NCI-H510A (cell line): ENCODE results near the gene CAPN2.

Experiments used
- DNase-seq: peaks from one replicate; lab custom pipeline; 2025; lab: John Stamatoyannopoulos, UW

The CAPN2 gene

DNA sequence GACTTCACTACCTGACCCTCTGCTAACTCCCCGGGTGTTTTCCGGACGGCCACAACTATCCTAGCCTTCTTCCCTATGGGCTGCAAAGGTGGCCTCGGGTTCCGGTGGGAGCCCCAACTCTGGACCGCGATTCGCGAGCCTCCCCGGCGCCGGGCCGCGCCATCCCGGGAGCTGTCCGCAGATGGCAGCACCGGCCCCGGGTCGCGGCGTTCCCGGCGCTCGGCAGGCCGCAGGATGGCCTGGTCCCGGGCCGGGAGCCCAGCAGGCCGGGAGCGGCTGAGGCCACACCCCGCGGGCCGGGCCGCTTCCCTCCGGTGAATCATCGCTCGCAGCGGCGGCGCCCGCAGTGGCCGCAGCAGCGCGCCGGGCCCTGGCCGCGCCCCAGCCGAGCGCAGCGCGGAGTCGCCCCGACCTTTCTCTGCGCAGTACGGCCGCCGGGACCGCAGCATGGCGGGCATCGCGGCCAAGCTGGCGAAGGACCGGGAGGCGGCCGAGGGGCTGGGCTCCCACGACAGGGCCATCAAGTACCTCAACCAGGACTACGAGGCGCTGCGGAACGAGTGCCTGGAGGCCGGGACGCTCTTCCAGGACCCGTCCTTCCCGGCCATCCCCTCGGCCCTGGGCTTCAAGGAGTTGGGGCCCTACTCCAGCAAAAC is at the start of gene CAPN2:
TSS of gene CAPN2 (plus strand) at position 346 of the 656 bp plus-strand sequence. CDS start at position 448, 102 bp downstream.
- DNase-seq = peak; percentile 75

DNA sequence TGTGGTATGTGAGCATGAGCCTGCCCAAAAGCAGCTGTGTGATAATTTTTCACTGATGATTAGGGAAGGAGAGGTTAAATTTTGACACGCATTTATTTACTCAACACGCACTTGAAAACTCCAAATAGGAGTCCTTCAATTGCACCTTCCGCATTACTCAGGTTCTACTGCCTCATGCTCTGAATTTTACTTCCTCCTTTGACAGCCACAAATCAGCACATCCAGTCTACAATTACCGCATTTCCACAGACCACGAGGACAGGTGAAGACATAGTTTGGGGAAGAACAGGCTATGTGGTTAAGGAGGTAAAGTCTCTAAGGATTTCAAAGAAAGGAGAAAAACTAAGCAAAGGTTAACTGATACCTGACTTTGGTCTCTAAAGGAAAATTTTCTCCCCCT is 49.4 kb upstream of the CAPN2 start:
- DNase-seq = no peak

DNA sequence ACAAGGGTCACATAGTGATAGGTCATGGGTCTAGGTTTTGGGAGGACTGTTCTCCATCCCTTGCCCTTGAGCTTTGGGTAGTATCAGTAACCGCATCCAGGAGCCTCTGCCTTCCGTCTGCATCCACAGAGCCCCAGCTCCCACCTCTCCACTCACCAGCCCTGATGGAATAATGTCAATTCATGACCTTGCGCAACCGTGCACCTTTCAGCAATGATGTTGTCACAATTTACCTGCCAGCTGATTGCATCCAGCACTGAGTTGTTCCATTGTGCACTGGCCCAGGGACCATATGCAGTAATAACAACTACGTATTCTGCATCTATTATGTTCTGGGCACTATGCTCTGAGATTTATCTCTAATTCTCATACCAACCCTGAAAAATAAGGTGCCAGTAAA is 48.2 kb upstream of the CAPN2 start:
- no peak for DNase-seq

DNA sequence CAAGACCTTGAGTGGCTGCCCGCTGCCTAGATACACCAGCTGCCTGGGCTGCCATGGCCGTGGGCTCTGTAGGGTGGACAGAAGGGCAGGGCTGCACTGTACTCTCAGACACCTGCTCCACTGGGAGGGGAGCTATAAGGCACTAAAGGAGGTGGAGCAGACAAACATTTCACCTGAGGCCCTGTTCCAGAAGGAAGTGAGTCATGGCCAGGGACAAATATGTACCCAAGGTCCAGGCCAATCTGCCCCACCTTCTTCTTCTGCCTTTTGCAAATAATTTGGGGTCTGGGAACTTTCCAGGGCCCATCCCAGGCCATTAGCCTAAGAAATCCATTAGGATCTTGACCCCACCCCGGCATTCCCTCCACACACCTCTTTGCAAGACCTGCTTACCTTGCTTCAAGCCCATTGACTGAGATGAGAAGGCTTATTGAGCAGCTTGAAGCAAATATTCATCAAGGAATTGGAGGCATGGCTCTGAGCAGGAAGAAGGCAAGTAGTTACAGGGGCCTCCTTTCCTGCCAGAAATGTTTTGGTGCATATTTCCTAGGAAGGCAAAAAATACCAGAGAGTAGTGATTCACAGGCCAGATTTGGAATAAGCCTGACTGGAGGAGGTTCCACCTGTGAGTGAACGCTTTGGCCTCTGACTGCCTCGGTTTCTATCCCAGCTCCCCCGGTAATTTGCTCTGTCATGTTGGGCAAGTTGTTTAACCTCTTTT is 46.6 kb upstream of the CAPN2 start, which contains the start of gene CAPN8:
TSS of gene CAPN8 (minus strand) at position 110 of the 721 bp plus-strand sequence. CDS start at position 55, 55 bp downstream.
- peak; percentile 28 for DNase-seq

DNA sequence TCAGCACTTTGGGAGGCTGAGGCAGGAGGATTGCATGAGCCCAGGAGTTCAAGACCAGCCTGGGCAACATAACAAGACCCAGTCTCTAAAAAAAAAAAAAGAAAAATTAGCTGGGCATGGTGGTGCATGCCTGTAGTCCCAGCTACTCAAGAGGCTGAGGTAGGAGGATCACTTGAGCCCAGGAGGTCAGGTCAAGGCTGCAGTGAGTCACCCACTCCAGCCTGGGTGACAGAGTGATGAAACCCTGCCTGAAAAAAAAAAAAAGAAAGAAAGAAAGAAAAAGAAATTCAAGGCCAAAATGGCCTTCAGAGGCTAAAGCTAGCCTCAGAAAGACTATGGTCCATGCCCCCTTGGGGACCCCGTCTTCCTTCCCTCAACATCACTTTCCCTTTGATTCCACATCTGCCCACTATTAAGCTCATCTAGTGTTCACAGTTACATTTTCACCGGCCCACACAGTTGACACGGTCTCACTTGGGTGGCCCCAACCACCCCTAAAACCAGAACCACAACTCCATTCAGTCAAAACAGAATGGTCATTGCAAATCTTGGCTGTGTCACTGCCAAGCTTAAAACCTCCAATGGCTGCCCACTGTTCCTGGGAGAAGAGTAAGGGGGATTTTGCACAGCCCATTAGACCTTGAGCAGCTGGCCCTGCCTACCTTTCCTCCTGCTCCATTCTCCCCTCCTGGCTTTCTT is 44.7 kb upstream of the CAPN2 start:
- DNase-seq = no peak

DNA sequence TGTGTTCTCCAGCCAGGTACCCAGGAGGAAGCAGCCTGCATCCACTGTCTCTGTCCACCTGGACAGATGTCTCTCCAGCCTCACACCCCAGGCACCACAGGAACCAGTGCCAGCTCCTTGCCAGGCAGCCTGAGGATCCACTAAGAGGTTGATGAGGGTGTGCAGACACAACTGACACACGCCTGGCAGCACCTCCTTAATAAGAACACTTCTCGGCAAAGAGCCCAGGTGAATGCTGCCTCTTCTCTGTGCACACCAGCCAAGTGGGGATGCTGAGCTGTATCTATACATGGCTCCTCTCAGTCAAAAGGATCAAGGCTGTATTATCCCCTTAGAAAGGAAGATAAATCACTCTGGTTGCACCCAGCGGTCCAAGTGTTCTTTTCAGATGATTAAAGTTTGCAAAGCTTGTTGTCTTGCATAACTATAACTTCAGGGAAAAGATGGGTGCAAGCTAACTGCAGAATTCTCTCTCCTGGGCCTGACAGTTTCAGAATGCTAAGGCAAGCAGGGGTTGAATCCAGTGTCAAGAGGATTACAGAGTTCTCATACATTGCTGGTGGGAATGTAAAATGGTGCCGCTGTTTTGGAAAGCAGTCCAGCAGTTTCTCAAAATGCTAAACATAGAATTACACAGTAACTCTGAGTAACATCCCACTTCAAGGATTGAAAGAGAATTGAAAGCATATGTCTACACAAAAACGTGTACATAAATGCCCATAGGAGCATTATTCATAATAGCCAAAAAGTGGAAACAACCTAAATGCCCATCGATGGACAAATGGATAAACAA is 43.1 kb upstream of the CAPN2 start:
- no peak for DNase-seq

DNA sequence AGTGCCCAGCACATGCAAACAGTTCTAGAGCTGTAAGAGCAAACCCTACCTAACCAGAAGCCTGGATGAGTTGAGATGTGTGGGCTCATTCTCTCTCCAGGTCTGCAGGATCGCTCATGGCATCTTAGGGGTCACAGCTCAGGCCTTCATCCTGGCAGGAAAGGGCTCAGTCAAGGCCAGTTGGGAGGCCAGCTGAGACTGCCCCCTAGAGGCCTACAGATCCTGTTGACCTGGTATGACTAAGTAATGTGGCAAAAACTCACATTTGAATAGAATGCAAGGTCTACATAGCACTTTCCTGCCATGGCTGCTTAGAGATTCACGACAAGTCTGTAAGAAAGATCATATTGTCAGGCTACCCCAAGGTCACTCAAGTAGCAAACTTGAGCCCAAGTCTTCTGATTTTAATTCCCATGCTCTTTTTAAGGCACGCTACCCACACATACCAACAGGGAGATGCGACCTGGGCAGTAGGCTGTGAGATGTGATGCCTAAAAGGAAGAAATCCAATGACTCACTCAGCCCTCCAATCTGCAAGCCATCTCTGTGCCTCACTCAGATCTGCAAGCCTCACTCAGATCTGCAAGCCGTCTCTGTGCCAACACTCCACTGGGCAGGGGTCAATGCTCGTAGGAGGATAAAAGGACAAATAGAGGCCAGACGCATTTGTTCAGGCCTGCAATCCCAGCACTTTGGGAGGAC is 41.7 kb upstream of the CAPN2 start:
- DNase-seq = no peak

DNA sequence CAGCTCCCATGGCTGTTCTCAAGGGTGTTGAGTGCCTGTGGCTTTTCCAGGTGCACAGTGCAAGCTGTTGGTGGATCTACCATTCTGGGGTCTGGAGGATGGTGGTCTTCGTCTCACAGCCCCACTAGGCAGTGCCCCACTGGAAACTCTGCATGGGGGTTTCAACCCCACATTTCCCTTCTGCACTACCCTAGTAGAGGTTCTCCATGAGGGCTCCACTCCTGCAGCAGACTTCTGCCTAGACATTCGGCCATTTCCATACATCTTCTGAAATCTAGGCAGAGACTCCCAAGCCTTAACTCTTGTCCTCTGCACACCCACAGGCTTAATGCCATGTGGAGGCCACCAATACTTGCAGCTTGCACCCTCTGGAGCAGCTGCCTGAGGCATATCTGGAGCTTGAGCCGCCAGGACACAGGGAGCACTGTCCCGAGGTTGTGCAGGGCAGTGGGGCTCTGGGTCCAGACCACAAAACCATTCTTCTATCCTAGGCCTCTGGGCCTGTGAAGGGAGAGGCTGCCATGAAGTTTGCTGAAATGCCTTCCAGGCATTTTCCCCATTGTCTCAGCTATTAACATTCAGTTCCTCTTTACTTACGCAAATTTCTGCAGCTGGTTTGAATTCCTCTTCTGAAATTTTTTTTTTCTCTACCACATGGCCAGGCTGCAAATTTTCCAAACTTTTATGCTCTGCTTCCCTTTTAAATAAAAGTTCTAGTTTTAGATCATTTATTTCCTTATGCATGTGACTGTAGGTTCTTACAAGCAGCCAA is 38.0 kb upstream of the CAPN2 start:
- no peak for DNase-seq

DNA sequence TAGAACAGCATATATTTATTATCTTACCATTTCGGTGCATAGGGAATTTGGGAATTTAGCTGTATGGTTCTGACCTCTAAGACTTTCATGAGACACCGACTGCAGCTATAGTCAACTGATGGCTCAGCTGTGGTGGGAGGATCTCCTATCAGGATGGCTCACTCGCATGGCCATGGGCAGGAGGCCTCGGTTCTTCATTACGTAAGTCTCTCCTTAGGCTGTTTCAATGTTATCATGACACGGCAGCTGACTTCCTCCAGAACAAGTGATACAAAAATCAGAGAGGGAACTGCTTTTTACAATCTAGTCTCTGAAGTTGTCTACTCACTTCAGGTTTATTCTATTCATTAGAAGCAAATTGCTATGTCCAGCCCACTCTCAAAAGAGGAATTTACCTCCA is 33.5 kb upstream of the CAPN2 start:
- no peak for DNase-seq

DNA sequence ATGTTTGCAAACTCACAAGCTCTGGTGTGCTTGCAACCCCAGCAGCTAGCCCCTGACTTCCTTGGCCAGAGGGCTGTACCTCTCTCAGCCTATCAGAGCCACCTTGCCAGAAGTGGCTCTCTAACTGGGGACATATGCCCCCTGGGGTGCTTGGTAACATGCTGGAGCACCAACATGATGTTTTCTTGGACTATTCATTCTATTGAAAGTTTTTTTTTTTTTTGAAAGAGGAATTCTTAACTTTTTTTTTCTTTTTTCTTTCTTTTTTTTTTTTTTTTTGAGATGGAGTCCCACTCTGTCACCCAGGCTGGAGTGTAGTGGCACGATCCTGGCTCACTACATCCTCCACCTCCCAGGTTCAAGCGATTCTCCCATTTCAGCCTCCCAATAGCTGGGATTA is 32.2 kb upstream of the CAPN2 start:
- DNase-seq = no peak

DNA sequence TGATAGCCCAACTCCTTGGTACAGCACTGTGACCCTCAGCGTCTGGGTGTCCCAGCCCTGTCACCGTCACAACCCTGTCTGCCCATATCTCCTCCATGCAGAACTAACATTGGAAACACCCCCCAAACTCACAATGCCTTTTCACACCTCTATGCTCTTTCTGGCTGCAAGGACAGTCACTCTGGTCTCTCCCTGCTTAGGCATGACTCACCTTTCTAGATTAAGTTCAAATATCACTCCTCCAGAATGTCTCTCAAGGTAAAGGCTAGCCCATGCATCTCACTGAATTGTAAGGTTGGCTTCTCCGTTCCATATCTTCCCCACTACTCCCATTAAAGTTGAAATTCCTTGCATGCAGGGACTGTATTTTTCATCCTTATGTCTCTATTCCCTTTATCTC is 29.8 kb upstream of the CAPN2 start:
- DNase-seq = no peak

DNA sequence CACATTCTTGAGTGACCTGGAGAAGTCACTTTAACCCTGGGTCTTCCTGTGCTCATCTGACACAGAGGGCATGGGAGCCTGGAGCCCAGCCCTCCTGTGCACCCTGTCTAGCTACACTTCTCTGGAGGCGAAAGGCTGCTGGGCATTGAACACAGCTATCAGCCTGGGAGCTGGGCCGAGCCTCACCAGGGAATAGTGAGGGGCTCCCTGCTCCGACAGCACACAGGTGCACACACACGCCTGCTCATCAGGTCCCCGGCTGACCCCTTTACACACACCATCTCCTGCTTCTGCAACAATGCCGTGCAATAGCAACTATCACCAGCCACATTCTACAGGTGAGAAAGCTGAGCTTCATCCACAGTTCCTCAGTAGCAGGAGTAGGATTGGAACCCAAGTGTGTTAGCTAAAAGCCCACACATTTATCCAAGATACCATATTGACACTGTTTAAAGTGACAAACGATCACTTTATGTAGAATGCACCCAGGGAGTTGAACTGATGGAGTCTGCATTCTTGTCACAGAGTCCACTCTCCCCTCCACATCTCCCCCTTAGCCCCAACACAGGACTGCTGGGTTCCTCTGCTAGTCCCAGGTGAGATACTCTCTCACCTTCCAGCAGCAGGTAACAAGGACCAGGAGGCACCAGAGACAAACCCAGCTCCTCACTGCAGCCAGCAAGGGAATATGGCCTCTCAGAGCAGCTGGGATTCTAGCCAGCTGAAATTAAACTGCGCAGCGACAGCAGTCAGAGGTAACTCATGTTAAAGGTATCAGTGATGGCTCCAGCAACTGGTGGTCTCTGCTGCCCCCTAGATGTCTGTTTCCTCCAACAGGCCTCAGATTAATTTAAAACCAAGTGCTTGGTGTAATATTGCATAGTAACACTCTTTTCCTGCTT is 28.5 kb upstream of the CAPN2 start:
- DNase-seq = peak; percentile 19

DNA sequence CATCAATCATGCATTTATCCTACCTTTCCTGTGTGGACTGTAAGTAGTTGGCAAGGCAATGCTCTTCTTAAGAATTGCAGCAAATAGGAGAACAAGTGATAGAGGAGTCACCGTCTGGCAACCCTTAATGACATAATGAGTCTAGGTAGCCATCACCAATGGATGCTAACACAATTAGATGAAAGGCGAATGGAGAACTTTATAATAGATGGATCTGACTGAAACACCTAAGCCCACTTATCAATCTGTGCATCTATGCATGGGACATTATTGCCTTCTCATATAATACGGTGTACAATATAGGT is 27.9 kb upstream of the CAPN2 start:
- DNase-seq = no peak

DNA sequence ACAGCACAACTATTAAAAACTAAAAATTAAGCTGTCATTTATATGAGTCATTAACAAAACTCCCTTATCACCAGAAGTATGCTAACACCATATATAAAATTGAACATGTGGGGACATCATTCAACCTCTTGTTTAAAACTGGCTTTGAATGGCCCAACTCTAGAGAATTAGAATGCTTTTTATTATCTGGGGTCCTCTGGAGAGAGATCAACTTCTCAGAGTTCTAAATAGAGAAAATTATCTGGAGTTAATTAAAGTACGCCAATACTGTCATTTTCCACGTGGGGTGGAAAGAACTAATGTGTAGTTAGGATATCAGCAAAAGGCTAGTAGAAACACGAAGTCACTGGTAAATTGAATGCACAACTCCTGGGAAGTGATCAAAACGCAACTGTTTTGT is 21.2 kb upstream of the CAPN2 start:
- DNase-seq = no peak

DNA sequence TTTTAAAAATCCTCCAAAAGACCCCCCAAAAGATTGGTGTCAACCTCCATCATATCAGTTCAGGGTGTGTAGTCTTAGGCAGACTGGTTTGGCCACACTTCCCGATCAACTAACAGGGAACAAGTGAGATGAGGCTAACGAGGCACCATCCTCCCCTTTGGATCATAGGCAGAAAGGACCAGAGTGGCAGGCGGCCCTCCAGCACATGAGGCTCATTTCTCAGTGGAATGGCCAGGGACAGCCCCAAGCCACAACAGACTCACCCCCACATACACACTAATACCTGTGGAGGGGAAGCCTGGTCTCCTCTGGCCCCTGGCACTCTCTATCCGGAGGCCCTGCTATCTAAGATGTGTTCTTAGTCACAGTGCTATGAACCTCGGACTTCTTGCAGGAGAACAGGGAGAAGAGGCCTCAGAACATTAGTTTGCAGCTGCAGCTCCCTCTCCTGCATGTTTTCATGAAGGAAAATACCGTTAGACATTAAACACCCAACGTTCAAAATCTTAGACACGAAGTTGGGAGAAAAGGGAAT is 17.3 kb upstream of the CAPN2 start:
- DNase-seq = no peak

DNA sequence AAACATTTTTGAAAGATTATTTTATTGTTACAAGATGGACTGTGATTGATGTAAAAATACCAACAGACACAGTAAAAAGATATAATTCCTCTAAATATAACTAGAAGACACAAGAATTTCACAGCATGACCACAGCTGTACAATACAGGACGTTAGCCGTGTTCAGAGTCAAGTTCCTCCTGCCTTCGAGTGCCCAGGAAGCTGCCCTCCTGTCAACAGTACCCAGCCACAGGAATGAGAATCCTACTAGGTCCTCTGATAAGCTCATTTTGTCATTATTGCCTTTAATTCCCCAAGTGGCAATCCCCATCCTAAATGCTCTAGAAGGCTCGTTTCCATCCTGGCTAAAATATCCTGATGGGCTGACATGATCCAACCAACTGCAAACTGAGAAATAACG is 16.4 kb upstream of the CAPN2 start:
- no peak for DNase-seq

DNA sequence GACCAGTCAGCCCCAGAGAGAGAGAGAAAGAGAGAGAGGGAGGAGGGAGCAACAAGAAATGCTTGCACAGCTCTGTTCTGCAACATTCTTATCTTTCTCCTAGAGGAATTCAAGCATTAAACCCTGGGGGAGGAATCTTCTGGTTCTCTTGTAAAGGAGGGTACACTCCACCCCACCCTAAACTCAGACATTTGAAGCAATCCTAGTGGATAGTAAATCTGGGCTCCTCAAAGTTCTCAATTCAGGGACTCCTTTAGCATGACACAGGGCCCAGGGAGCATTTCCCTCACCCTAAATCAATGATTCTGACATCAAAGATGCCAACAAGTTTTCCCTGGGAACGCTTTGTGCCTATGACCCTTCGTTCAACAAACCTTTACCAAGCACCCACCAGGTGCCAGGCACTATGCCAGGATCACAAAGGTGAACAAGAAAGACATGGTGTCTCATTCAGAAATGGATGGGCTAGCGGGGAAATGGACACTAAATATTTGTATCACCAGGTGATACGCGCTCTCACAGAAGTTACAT is 11.9 kb upstream of the CAPN2 start:
- DNase-seq = no peak

DNA sequence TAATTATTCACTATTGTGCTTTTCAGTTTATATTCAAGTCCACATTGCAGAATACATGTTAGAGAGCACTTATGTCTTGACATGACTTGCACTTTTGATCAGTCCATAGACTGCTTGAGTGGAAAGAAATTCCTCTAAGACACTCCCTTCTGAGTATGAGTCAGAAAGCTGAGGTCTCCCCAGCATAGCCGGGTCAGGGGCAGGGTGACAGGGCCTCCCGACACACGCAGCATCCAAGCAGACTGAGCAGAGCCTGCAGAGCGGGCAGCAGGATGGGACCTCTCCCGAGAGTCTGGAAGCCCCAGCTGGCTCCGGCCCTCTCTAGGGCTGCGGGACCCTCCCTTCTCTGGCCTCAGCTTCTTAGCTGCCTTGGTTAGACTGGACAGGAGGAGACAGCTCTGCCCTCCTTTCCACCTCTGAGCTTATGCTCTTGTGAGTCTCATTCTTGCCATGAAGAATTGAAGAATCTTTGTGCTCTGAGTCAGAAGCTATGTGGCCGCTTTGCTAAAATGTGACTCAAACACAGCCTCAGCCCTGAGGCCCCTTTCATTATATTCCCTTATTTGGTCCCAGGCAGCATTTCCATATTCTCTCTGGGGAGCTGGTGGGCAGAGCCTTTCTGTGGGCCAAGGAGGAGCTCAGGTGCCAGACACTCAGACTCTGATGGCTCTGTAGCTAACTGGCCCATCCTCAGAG is 11.2 kb upstream of the CAPN2 start:
- no peak for DNase-seq
